PC-3 (cell line): Measurements from ENCODE around the gene RASAL1. TPM values are rescaled to one million over a fixed set of nuclear protein-coding genes. Genes with fewer than 3 reads are reported as not detected.
"Not testable (repeated sequence)": the region's sequence is repeated elsewhere in the genome, so short reads cannot be mapped to it uniquely, and the experiment has no call there.

Experiments used
- ATAC-seq: fragments of 200-7000 bp; cut with Tn5 transposase; 2 replicates; pipeline ENCODE4 v1.9.1; 2020; ENCODE audit warnings: mild to moderate bottlenecking, moderate library complexity
- BruUV-seq: library from RNA; stranded (reverse); fragments of 400-500 nt; replicated peaks from 2 replicates; lab custom pipeline; 2021; lab: Mats Ljungman, UMichigan
- CTCF ChIA-PET: fragments of 300-600 bp; sonication (Branson Sonifier 250); formaldehyde crosslinking; loops from one replicate; lab custom pipeline; 2022; ENCODE audit warnings: antibody characterized with exemption; lab: Charles Lee
- POLR2A ChIA-PET: fragments of 300-600 bp; sonication (Branson Sonifier 250); formaldehyde crosslinking; loops from one replicate; lab custom pipeline; 2022; ENCODE audit warnings: antibody characterized with exemption; ENCODE audit not compliant: unreplicated experiment; lab: Charles Lee
- DNase-seq: peaks from one replicate; pipeline ENCODE4 v3.0.0-alpha.2; 2015
- H2AFZ ChIP-seq: fragments of 300-600 bp; sonication (generic); 2 replicates; pipeline ENCODE4 v1.6.0; 2016; ENCODE audit warnings: antibody characterized with exemption, low read length
- H3F3A ChIP-seq: fragments of 300-600 bp; sonication (generic); one replicate; pipeline ENCODE4 v1.6.0; 2017; ENCODE audit warnings: antibody characterized with exemption, low read length, control low read depth, mild to moderate bottlenecking; ENCODE audit not compliant: unreplicated experiment
- H3K27ac ChIP-seq: fragments of 300-600 bp; sonication (generic); 2 replicates; pipeline ENCODE4 v1.5.1; 2016; ENCODE audit warnings: mild to moderate bottlenecking, low read length
- H3K27me3 ChIP-seq: fragments of 300-600 bp; sonication (generic); 2 replicates; pipeline ENCODE4 v1.6.1; 2016; ENCODE audit warnings: low read length, mixed read lengths
- H3K36me3 ChIP-seq: fragments of 300-600 bp; sonication (generic); 2 replicates; pipeline ENCODE4 v1.6.1; 2016; ENCODE audit warnings: low read depth, mixed run types, low read length, mixed read lengths
- H3K4me1 ChIP-seq: fragments of 300-600 bp; sonication (generic); 2 replicates; pipeline ENCODE4 v1.5.1; 2016; ENCODE audit warnings: low read length; ENCODE audit not compliant: insufficient read depth
- H3K4me2 ChIP-seq: fragments of 300-600 bp; sonication (generic); 2 replicates; pipeline ENCODE4 v1.6.0; 2016; ENCODE audit warnings: low read length
- H3K4me3 ChIP-seq: fragments of 300-600 bp; sonication (generic); 2 replicates; pipeline ENCODE4 v1.5.1; 2016; ENCODE audit warnings: mild to moderate bottlenecking, low read length, mixed read lengths
- H3K79me2 ChIP-seq: fragments of 300-600 bp; sonication (generic); 2 replicates; pipeline ENCODE4 v1.6.1; 2017; ENCODE audit warnings: low read length, mixed read lengths
- H3K9ac ChIP-seq: fragments of 300-600 bp; sonication (generic); 2 replicates; pipeline ENCODE4 v1.6.0; 2016; ENCODE audit warnings: mild to moderate bottlenecking, low read length
- H3K9me2 ChIP-seq: fragments of 300-600 bp; sonication (generic); replicated peaks from 2 replicates; pipeline ENCODE4 v1.6.1; 2016; ENCODE audit warnings: mixed run types, low read length, mixed read lengths
- H3K9me3 ChIP-seq: fragments of 300-600 bp; sonication (generic); 2 replicates; pipeline ENCODE4 v1.6.1; 2016; ENCODE audit warnings: low read length, mixed read lengths
- H4K20me1 ChIP-seq: fragments of 300-600 bp; sonication (generic); 2 replicates; pipeline ENCODE4 v1.6.1; 2016; ENCODE audit warnings: low read length, mixed read lengths
- CTCF ChIP-seq: fragments of 300-600 bp; sonication (generic); conservative IDR thresholded peaks from 2 replicates; pipeline ENCODE4 v1.5.1; 2017; ENCODE audit warnings: antibody characterized with exemption, low read depth, mild to moderate bottlenecking, low read length
- EZH2 ChIP-seq: fragments of 300-600 bp; sonication (generic); IDR thresholded peaks from one replicate; pipeline ENCODE4 v1.6.1; 2017; ENCODE audit warnings: antibody characterized with exemption, mild to moderate bottlenecking, low read length; ENCODE audit not compliant: unreplicated experiment
- EZH2phosphoT487 ChIP-seq: fragments of 300-600 bp; sonication (generic); IDR thresholded peaks from 2 replicates; pipeline ENCODE4 v1.6.1; 2018; ENCODE audit warnings: mild to moderate bottlenecking, antibody characterized with exemption, low read length, borderline replicate concordance
- intact Hi-C: fragments of 100-400 bp; cut with micrococcal nuclease; formaldehyde crosslinking; loops from 2 replicates; pipeline ENCODE4 v1.9.0; 2023
- total RNA-seq: library from RNA; depleted of rRNA; stranded (reverse); fragments of >200 nt; gene quantifications from 2 replicates; pipeline ENCODE4 v1.2.3, GENCODE V29; 2014

RASAL1 gene
- total RNA-seq, 1 experiment from 2014 or later = 0.66 TPM

- H3K9me2 ChIP-seq = no peaks in the 10 kb centered on the region
- DNase-seq (no peak), ATAC-seq (no peak)
- BruUV-seq = no TSS peak
- H3K27ac ChIP-seq = no peak overlapping the region
- peaks cover 6% of the 10 kb centered on the region; the same call in 1 of the 2 replicates for H3K27me3 ChIP-seq
- TF ChIP-seq EZH2phosphoT487 = no peak
- no peak for TF ChIP-seq CTCF
- no peak for TF ChIP-seq EZH2
- no peak overlapping the region for H3K4me2 ChIP-seq
- H3K9me3 ChIP-seq = 0 out of 2 replicates have a peak, but pooled peaks cover 4% of the 10 kb centered on the region
- H3K4me3 ChIP-seq = no peak overlapping the region
- H3K36me3 ChIP-seq = no peaks in the 10 kb centered on the region
- H3F3A ChIP-seq = no peaks in the 10 kb centered on the region
- no peaks in the 10 kb centered on the region for H3K79me2 ChIP-seq
- H4K20me1 ChIP-seq = no peaks in the 10 kb centered on the region
- ChIA-PET CTCF (no interaction called here), POLR2A (no interaction called here)
- H2AFZ ChIP-seq = no peak overlapping the region
- no peaks in the 10 kb centered on the region for H3K4me1 ChIP-seq
- intact Hi-C loops = no loop called here
- H3K9ac ChIP-seq = no peak overlapping the region
These were observed 17.4 kb downstream of the RASAL1 start for GRCh38 chr12:113118142-113118541.

GRCh38 chr12:113117684-113118083 lies 17.9 kb downstream of the RASAL1 start:
- H3K27me3 ChIP-seq, BruUV-seq, H3K9me3 ChIP-seq, H3K9me2 ChIP-seq, intact Hi-C loops, H3K36me3 ChIP-seq, H3K4me2 ChIP-seq, H3K79me2 ChIP-seq, H3K9ac ChIP-seq, H3K4me3 ChIP-seq, H3K4me1 ChIP-seq, CTCF ChIA-PET, H2AFZ ChIP-seq, H3F3A ChIP-seq, ATAC-seq, H3K27ac ChIP-seq, DNase-seq, H4K20me1 ChIP-seq, POLR2A ChIA-PET: not testable (repeated sequence)

- peak; percentile 17; the same call in 1 of the 2 replicates for ATAC-seq
These were observed 18.7 kb downstream of the RASAL1 start for GRCh38 chr12:113116875-113117274.

More at GRCh38 chr12:113116875-113117274, 18.7 kb downstream of the RASAL1 start:
- no peak for DNase-seq
- Histone ChIP-seq H4K20me1 (no peaks in the 10 kb centered on the region), H3K27me3 (no peaks in the 10 kb centered on the region), H3K79me2 (no peaks in the 10 kb centered on the region), H3K9me3 (no peaks in the 10 kb centered on the region), H3K27ac (no peak overlapping the region), H3K9me2 (no peaks in the 10 kb centered on the region), H2AFZ (no peak overlapping the region), H3F3A (no peaks in the 10 kb centered on the region), H3K4me1 (no peaks in the 10 kb centered on the region), H3K36me3 (no peaks in the 10 kb centered on the region), H3K4me2 (no peak overlapping the region), H3K4me3 (no peak overlapping the region), H3K9ac (no peak overlapping the region)
- ChIA-PET POLR2A (no interaction called here), CTCF (no interaction called here)
- no peak for TF ChIP-seq CTCF
- TF ChIP-seq EZH2phosphoT487 = no peak
- no peak for TF ChIP-seq EZH2
- intact Hi-C loops = no loop called here
- no TSS peak for BruUV-seq
